A673 (cell line): Measurements from ENCODE around the gene OXTR. TPM values are rescaled to one million over a fixed set of nuclear protein-coding genes. Genes with fewer than 3 reads are reported as not detected.

Source experiments
- BruUV-seq: library from RNA; stranded (reverse); fragments of 400-500 nt; replicated peaks from 2 replicates; lab custom pipeline; 2021; lab: Mats Ljungman, UMichigan
- CTCF ChIA-PET: fragments of 300-600 bp; sonication (Branson Sonifier 250); formaldehyde crosslinking; loops from one replicate; lab custom pipeline; 2022; ENCODE audit warnings: antibody characterized with exemption; lab: Charles Lee
- POLR2A ChIA-PET: fragments of 300-600 bp; sonication (Branson Sonifier 250); formaldehyde crosslinking; loops from one replicate; lab custom pipeline; 2022; ENCODE audit warnings: antibody characterized with exemption; ENCODE audit not compliant: low non-redundant PET; lab: Charles Lee
- DNase-seq: peaks from one replicate; pipeline ENCODE4 v3.0.0-alpha.2; 2015; ENCODE audit warnings: low spot score
- H3K27ac ChIP-seq: fragments of 200-600 bp; sonication (generic); 2 replicates; pipeline ENCODE4 v1.5.1; 2016; ENCODE audit warnings: mixed run types, low read depth, mild to moderate bottlenecking, mixed read lengths, antibody characterized with exemption, low read length; ENCODE audit not compliant: poor library complexity, severe bottlenecking
- H3K27me3 ChIP-seq: fragments of 200-600 bp; sonication (generic); replicated peaks from 2 replicates; pipeline ENCODE4 v1.6.1; 2017; ENCODE audit warnings: mixed run types, low read depth, mild to moderate bottlenecking, mixed read lengths, antibody characterized with exemption, low read length; ENCODE audit not compliant: insufficient read depth, poor library complexity
- H3K36me3 ChIP-seq: fragments of 200-600 bp; sonication (generic); 2 replicates; pipeline ENCODE4 v1.6.1; 2016; ENCODE audit warnings: mixed run types, mild to moderate bottlenecking, mixed read lengths, antibody characterized with exemption, low read length; ENCODE audit not compliant: insufficient read depth, poor library complexity, severe bottlenecking
- H3K4me1 ChIP-seq: fragments of 200-600 bp; sonication (generic); 2 replicates; pipeline ENCODE4 v1.6.1; 2017; ENCODE audit warnings: mixed run types, mild to moderate bottlenecking, mixed read lengths, antibody characterized with exemption, low read length; ENCODE audit not compliant: insufficient read depth, poor library complexity, severe bottlenecking
- H3K4me3 ChIP-seq: fragments of 200-600 bp; sonication (generic); 2 replicates; pipeline ENCODE4 v1.5.1; 2016; ENCODE audit warnings: low read depth, mixed run types, mild to moderate bottlenecking, mixed read lengths, low read length; ENCODE audit not compliant: poor library complexity, severe bottlenecking
- H3K9me3 ChIP-seq: fragments of 200-600 bp; sonication (generic); 2 replicates; pipeline ENCODE4 v1.6.1; 2016; ENCODE audit warnings: mixed run types, low read depth, mild to moderate bottlenecking, mixed read lengths, antibody characterized with exemption, low read length; ENCODE audit not compliant: poor library complexity, severe bottlenecking
- CTCF ChIP-seq: fragments of 300-800, 200-600 bp; sonication (generic); conservative IDR thresholded peaks from 2 replicates; pipeline ENCODE4 v1.5.1; 2017; ENCODE audit warnings: low read depth, mild to moderate bottlenecking, antibody characterized with exemption, low read length, moderate library complexity, mixed read lengths
- EZH2 ChIP-seq: fragments of 200-600 bp; sonication (generic); IDR thresholded peaks from 2 replicates; pipeline ENCODE4 v1.6.1; 2017; ENCODE audit warnings: borderline replicate concordance, low read depth, mild to moderate bottlenecking, mixed read lengths, antibody characterized with exemption, low read length; ENCODE audit not compliant: poor library complexity, severe bottlenecking
- intact Hi-C: fragments of 100-400 bp; cut with micrococcal nuclease; formaldehyde crosslinking; loops from one replicate; pipeline ENCODE4 v1.10.0; 2022; ENCODE audit not compliant: unreplicated experiment
- total RNA-seq: library from RNA; stranded (reverse); gene quantifications from 2 replicates; pipeline ENCODE4 v1.2.3, GENCODE V29; 2021

OXTR gene
- total RNA-seq, 1 experiment from 2014 or later = 6.5 TPM

- intact Hi-C loops = no loop called here
- CTCF ChIA-PET = no interaction called here
- Histone ChIP-seq H3K4me1 (peaks cover 7% of the 10 kb centered on the region), H3K27me3 (peaks cover 6% of the 10 kb centered on the region), H3K27ac (no peak overlapping the region), H3K4me3 (no peak overlapping the region), H3K36me3 (no peaks in the 10 kb centered on the region), H3K9me3 (no peaks in the 10 kb centered on the region)
- no TSS peak for BruUV-seq
- TF ChIP-seq CTCF (no peak), EZH2 (no peak)
- no peak for DNase-seq
- POLR2A ChIA-PET = no interaction called here
Observed at GRCh38 chr3:8765528-8765927, 3.9 kb downstream of the OXTR start.

- CTCF ChIA-PET = no interaction called here
- no peak for DNase-seq
- TF ChIP-seq CTCF = no peak
- no peak for TF ChIP-seq EZH2
- H3K27me3 ChIP-seq = peaks cover 6% of the 10 kb centered on the region
- BruUV-seq = no TSS peak
- H3K9me3 ChIP-seq = no peaks in the 10 kb centered on the region
- H3K27ac ChIP-seq = no peak overlapping the region
- intact Hi-C loops = no loop called here
- no peaks in the 10 kb centered on the region for H3K36me3 ChIP-seq
- no peak overlapping the region for H3K4me3 ChIP-seq
- H3K4me1 ChIP-seq = peaks cover 7% of the 10 kb centered on the region
- POLR2A ChIA-PET = no interaction called here
Observed at GRCh38 chr3:8764528-8764927, 4.9 kb downstream of the OXTR start.

GRCh38 chr3:8762607-8763377 lies 6.6 kb downstream of the OXTR start:
- no peak for TF ChIP-seq CTCF
- TF ChIP-seq EZH2 = no peak
- Histone ChIP-seq H3K4me3 (no peak overlapping the region), H3K27ac (no peak overlapping the region), H3K9me3 (no peaks in the 10 kb centered on the region), H3K36me3 (no peaks in the 10 kb centered on the region), H3K27me3 (no peaks in the 10 kb centered on the region), H3K4me1 (no peaks in the 10 kb centered on the region)
- no peak for DNase-seq
- intact Hi-C loops = no loop called here
- no TSS peak for BruUV-seq
- POLR2A ChIA-PET = no interaction called here
- CTCF ChIA-PET = no interaction called here
